Liver (tissue), 3 donors: ENCODE results near the gene SLC11A1.

ENCODE experiments used
- SP1 ChIP-seq: IDR thresholded peaks from 2 replicates; pipeline ENCODE4 v1.6.1; 2018; ENCODE audit warnings: antibody characterized with exemption, mild to moderate bottlenecking
- TF ChIP-seq, protein P1 (sequence below): fragments of 150-350 bp; IDR thresholded peaks from 2 replicates; pipeline ENCODE4 v1.5.1; 2017; ENCODE audit warnings: improper control_type of control experiment, low read depth, low read length; ENCODE audit not compliant: missing input control
- donor health status: healthy.
- donor health status: healthy.

GRCh38 chr2:218334531-218334930, 47.5 kb upstream of the SLC11A1 start:
- TF ChIP-seq, protein P1, sequence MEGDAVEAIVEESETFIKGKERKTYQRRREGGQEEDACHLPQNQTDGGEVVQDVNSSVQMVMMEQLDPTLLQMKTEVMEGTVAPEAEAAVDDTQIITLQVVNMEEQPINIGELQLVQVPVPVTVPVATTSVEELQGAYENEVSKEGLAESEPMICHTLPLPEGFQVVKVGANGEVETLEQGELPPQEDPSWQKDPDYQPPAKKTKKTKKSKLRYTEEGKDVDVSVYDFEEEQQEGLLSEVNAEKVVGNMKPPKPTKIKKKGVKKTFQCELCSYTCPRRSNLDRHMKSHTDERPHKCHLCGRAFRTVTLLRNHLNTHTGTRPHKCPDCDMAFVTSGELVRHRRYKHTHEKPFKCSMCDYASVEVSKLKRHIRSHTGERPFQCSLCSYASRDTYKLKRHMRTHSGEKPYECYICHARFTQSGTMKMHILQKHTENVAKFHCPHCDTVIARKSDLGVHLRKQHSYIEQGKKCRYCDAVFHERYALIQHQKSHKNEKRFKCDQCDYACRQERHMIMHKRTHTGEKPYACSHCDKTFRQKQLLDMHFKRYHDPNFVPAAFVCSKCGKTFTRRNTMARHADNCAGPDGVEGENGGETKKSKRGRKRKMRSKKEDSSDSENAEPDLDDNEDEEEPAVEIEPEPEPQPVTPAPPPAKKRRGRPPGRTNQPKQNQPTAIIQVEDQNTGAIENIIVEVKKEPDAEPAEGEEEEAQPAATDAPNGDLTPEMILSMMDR = no peak
- no peak for TF ChIP-seq SP1
